HG02938 (cell line): ENCODE results near the gene SLC27A5.
"Not testable (repeated sequence)": the region's sequence is repeated elsewhere in the genome, so short reads cannot be mapped to it uniquely, and the experiment has no call there.

Experiments used
- ATAC-seq: cut with Tn5 transposase; IDR thresholded peaks from one replicate; pipeline ENCODE4 v1.9.1; 2021; ENCODE audit warnings: mild to moderate bottlenecking, moderate library complexity; ENCODE audit not compliant: unreplicated experiment

The SLC27A5 gene

GRCh38 chr19:58550362-58551122 is 38.8 kb upstream of the SLC27A5 start:
- ATAC-seq: no peak

DNA sequence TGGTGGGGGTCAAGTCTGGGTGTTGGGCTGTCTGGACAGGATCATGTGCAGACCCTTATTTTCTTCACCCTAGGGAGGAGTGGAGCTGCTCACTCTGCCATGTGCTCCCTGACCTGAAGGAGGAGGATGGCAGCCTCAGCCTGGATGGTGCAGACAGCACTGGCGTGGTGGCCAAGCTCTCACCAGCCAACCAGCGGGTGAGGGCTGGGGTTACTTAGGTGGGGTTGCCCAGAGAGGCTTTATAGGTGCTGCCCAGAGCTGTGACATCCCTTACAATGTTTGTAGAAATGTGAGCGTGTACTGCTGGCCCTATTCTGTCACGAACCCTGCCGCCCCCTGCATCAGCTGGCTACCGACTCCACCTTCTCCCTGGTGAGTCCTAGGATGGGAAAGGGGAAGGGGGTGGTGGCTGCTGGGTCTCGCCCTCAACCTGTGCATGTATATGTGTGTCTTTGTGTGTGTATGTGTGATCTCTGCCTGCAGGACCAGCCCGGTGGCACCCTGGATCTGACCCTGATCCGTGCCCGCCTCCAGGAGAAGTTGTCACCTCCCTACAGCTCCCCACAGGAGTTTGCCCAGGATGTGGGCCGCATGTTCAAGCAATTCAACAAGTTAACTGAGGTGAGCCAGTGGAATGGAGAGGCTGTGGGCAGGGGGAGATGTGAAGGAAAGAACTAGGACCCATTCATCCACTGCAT is 38.0 kb upstream of the SLC27A5 start:
- ATAC-seq: no peak

- ATAC-seq: no peak
These were observed 37.3 kb upstream of the SLC27A5 start for GRCh38 chr19:58548859-58549663.

DNA sequence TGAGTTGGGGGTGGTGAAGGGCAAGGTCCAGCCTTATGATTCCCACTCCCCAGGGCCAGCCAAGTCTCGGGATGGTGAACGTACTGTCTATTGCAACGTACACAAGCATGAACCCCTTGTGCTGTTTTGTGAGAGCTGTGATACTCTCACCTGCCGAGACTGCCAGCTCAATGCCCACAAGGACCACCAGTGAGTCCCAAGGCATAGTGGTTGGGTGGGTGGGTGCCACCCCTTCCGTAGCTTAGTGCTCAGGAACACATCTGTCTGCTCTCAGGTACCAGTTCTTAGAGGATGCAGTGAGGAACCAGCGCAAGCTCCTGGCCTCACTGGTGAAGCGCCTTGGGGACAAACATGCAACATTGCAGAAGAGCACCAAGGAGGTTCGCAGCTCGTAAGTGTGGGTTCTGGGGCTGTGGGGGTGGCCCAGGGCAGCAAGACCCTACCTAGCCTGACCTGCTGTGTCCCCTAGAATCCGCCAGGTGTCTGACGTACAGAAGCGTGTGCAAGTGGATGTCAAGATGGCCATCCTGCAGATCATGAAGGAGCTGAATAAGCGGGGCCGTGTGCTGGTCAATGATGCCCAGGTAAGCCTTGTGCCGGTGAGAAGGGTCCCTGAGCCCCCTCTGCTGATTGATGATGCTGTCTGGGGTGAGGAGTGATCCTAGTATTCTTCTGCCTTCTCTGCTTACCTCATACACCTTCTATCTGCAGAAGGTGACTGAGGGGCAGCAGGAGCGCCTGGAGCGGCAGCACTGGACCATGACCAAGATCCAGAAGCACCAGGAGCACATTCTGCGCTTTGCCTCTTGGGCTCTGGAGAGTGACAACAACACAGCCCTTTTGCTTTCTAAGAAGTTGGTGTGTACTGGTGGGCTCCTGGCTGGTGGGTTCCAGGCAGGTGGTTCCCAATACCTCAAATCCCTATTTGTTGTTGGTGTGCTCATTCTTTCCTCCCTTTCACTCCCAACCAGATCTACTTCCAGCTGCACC is 35.8 kb upstream of the SLC27A5 start:
- ATAC-seq: no peak

- ATAC-seq: no peak
These were observed 34.3 kb upstream of the SLC27A5 start for GRCh38 chr19:58546019-58546530.

DNA sequence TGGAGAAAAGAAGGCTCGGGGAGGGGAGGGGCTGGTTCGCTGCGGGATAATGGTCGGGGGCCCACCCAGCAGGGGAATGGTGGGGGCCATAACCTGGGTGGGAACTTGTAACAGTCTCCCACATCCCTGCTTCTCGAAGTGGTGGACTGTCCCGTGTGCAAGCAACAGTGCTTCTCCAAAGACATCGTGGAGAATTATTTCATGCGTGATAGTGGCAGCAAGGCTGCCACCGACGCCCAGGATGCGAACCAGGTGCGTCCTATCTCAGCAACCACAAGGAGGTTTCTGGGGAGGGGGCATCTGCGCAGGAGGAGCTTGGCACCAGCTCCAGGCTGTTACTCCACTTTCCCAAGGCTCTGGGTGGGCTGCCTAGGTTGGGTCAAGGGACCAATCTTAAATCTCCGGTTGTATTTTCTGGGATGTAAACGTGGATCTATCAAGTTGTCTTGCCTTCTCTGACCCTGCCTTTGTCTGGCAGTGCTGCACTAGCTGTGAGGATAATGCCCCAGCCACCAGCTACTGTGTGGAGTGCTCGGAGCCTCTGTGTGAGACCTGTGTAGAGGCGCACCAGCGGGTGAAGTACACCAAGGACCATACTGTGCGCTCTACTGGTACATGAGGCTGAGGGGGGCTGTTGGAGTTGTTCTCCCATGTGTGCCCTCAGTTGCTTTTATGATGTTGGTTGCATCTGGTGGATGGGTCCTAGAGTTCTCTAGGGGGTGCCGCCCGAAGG is 33.7 kb upstream of the SLC27A5 start:
- ATAC-seq: no peak

GRCh38 chr19:58544591-58545285 is 32.9 kb upstream of the SLC27A5 start:
- peak; percentile 37 for ATAC-seq

GRCh38 chr19:58543826-58544590 is 32.2 kb upstream of the SLC27A5 start, which contains the start of gene TRIM28:
Gene TRIM28, plus strand, starts transcription at chr19:58544064. Its CDS starts 694 bp downstream, at chr19:58544758.
- ATAC-seq: peak; percentile 84

- ATAC-seq: not testable (repeated sequence)
These were observed 31.0 kb upstream of the SLC27A5 start for GRCh38 chr19:58542641-58543372.

DNA sequence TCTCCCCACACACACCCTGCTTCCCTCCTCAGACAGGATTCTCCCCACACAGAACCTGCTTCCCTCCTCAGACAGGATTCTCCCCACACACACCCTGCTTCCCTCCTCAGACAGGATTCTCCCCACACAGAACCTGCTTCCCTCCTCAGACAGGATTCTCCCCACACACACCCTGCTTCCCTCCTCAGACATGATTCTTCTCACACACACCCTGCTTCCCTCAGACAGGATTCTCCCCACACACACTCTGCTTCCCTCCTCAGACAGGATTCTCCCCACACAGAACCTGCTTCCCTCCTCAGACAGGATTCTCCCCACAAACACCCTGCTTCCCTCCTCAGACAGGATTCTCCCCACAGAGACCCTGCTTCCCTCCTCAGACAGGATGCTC is 27.4 kb upstream of the SLC27A5 start:
- ATAC-seq: not testable (repeated sequence)

- no peak for ATAC-seq
These were observed 26.7 kb upstream of the SLC27A5 start for GRCh38 chr19:58538257-58539168.

- no peak for ATAC-seq
These were observed 25.3 kb upstream of the SLC27A5 start for GRCh38 chr19:58536852-58537798.

GRCh38 chr19:58535857-58536256 is 24.1 kb upstream of the SLC27A5 start:
- ATAC-seq: no peak

- no peak for ATAC-seq
These were observed 19.4 kb upstream of the SLC27A5 start for GRCh38 chr19:58531034-58531840.
